Activated CD4-positive, alpha-beta memory T cell treated with anti-CD3 and anti-CD28 coated beads for 36 hours (primary cell): ENCODE results near the gene SESN3. TPM values are rescaled to one million over a fixed set of nuclear protein-coding genes. Genes with fewer than 3 reads are reported as not detected.
A peak's percentile ranks its signal among the peaks of the same experiment; 100 is the strongest.
"Not testable (repeated sequence)": the region's sequence is repeated elsewhere in the genome, so short reads cannot be mapped to it uniquely, and the experiment has no call there.

Experiments
- CTCF ChIA-PET: fragments of 350-600 bp; sonication (Branson Sonifier 250); formaldehyde crosslinking; loops from one replicate; lab custom pipeline; 2021; ENCODE audit warnings: antibody characterized with exemption, inconsistent platforms; lab: Charles Lee
- POLR2A ChIA-PET: fragments of 350-600 bp; sonication (Branson Sonifier 250); formaldehyde crosslinking; loops from one replicate; lab custom pipeline; 2021; ENCODE audit warnings: antibody characterized with exemption; lab: Charles Lee
- DNase-seq: peaks from one replicate; pipeline ENCODE4 v3.0.0-alpha.2; 2020
- H3K27ac Mint-ChIP-seq: one replicate; pipeline ENCODE4 v1.8.0; 2021; ENCODE audit warnings: mixed read lengths
- H3K27me3 Mint-ChIP-seq: one replicate; pipeline ENCODE4 v1.8.0; 2021; ENCODE audit warnings: mixed read lengths
- H3K36me3 Mint-ChIP-seq: one replicate; pipeline ENCODE4 v1.8.0; 2021; ENCODE audit warnings: mixed read lengths
- H3K4me1 Mint-ChIP-seq: one replicate; pipeline ENCODE4 v1.8.0; 2021; ENCODE audit warnings: low read depth, mixed read lengths
- H3K4me3 Mint-ChIP-seq: one replicate; pipeline ENCODE4 v1.8.0; 2021; ENCODE audit warnings: mild to moderate bottlenecking, mixed read lengths
- H3K9me3 Mint-ChIP-seq: one replicate; pipeline ENCODE4 v1.8.0; 2021; ENCODE audit warnings: mixed read lengths
- intact Hi-C: fragments of 100-400 bp; cut with micrococcal nuclease; formaldehyde crosslinking; loops from one replicate; pipeline ENCODE4 v1.15.1; 2023
- total RNA-seq, 2 experiments: library from RNA; stranded (reverse); gene quantifications; one replicate each; pipeline ENCODE4 v1.2.3, GENCODE V29; 2021

SESN3 gene
- total RNA-seq, 2 experiments from 2014 or later, result 13.9 to 15.5 TPM

- DNase-seq, result no peak
- intact Hi-C loops, result loop anchor here (5.0 kb wide), 1 partner anchor 165 kb away; the partner anchor contains the start of genes CWC15 and KDM4D
- H3K27ac Mint-ChIP-seq, result no peak overlapping the region
Measured at GRCh38 chr11:95137299-95137698, 93.7 kb downstream of the SESN3 start.

GRCh38 chr11:95136747-95137146 lies 94.3 kb downstream of the SESN3 start:
- H3K9me3 Mint-ChIP-seq, DNase-seq, H3K4me1 Mint-ChIP-seq, POLR2A ChIA-PET, H3K27ac Mint-ChIP-seq, H3K4me3 Mint-ChIP-seq, H3K27me3 Mint-ChIP-seq, H3K36me3 Mint-ChIP-seq: not testable (repeated sequence)
- CTCF ChIA-PET, result interaction anchor here (1.0 to 1.8 kb wide), 6 partner anchors 14 to 624 kb away, joined by 3 to 6 read pairs (median 4); no protein-coding TSS in a partner anchor
- intact Hi-C loops, result loop anchor here (5.0 kb wide), 1 partner anchor 164 kb away; the partner anchor contains the start of genes CWC15 and KDM4D

More at GRCh38 chr11:95137299-95137698, 93.7 kb downstream of the SESN3 start:
- CTCF ChIA-PET, result interaction anchor here (0.7 to 1.8 kb wide), 7 partner anchors 13 to 624 kb away, joined by 3 to 5 read pairs (median 4); no protein-coding TSS in a partner anchor
- POLR2A ChIA-PET, result no interaction called here
- peaks cover 2% of the 10 kb centered on the region for H3K27me3 Mint-ChIP-seq
- H3K9me3 Mint-ChIP-seq, result no peaks in the 10 kb centered on the region
- H3K4me1 Mint-ChIP-seq, result peaks cover 2% of the 10 kb centered on the region
- no peak overlapping the region for H3K4me3 Mint-ChIP-seq
- peaks cover 2% of the 10 kb centered on the region for H3K36me3 Mint-ChIP-seq

GRCh38 chr11:95135880-95136279 lies 95.1 kb downstream of the SESN3 start:
- Mint-ChIP-seq H3K36me3 (peaks cover 3% of the 10 kb centered on the region), H3K4me1 (peaks cover 2% of the 10 kb centered on the region), H3K9me3 (no peaks in the 10 kb centered on the region), H3K27ac (no peak overlapping the region), H3K4me3 (no peak overlapping the region), H3K27me3 (no peaks in the 10 kb centered on the region)
- DNase-seq, result no peak
- CTCF ChIA-PET, result interaction anchor here (1.4 kb wide), 1 partner anchor 43 kb away, joined by 6 read pairs; no protein-coding TSS in a partner anchor
- POLR2A ChIA-PET, result no interaction called here
- intact Hi-C loops, result loop anchor here (5.0 kb wide), 1 partner anchor 164 kb away; the partner anchor contains the start of genes CWC15 and KDM4D

GRCh38 chr11:95135155-95135554 lies 95.8 kb downstream of the SESN3 start:
- CTCF ChIA-PET, result no interaction called here
- DNase-seq, result no peak
- no peaks in the 10 kb centered on the region for H3K27me3 Mint-ChIP-seq
- H3K9me3 Mint-ChIP-seq, result no peaks in the 10 kb centered on the region
- intact Hi-C loops, result loop anchor here (5.0 kb wide), 1 partner anchor 163 kb away; the partner anchor contains the start of genes CWC15 and KDM4D
- H3K27ac Mint-ChIP-seq, result no peak overlapping the region
- H3K4me3 Mint-ChIP-seq, result no peak overlapping the region
- peaks cover 2% of the 10 kb centered on the region for H3K4me1 Mint-ChIP-seq
- peaks cover 3% of the 10 kb centered on the region for H3K36me3 Mint-ChIP-seq
- POLR2A ChIA-PET, result interaction anchor here (0.6 kb wide), 1 partner anchor 126 kb away, joined by 3 read pairs; no protein-coding TSS in a partner anchor

GRCh38 chr11:95134491-95134890 lies 96.5 kb downstream of the SESN3 start:
- no peak for DNase-seq
- Mint-ChIP-seq H3K4me1 (peaks cover 2% of the 10 kb centered on the region), H3K27me3 (no peaks in the 10 kb centered on the region), H3K36me3 (peaks cover 4% of the 10 kb centered on the region), H3K9me3 (no peaks in the 10 kb centered on the region), H3K4me3 (no peak overlapping the region), H3K27ac (no peak overlapping the region)
- intact Hi-C loops, result no loop called here
- CTCF ChIA-PET, result no interaction called here
- POLR2A ChIA-PET, result interaction anchor here (0.6 kb wide), 1 partner anchor 126 kb away, joined by 3 read pairs; no protein-coding TSS in a partner anchor

- CTCF ChIA-PET, result interaction anchor here (0.8 to 1.2 kb wide), 2 partner anchors 19 to 62 kb away, joined by 4 read pairs; no protein-coding TSS in a partner anchor
- POLR2A ChIA-PET, result no interaction called here
- Mint-ChIP-seq H3K27me3 (no peaks in the 10 kb centered on the region), H3K36me3 (peaks cover 10% of the 10 kb centered on the region), H3K4me1 (peaks cover 4% of the 10 kb centered on the region), H3K4me3 (no peak overlapping the region), H3K9me3 (no peaks in the 10 kb centered on the region), H3K27ac (no peak overlapping the region)
- intact Hi-C loops, result no loop called here
- no peak for DNase-seq
Measured at GRCh38 chr11:95132956-95133355, 98.0 kb downstream of the SESN3 start.

- no peak for DNase-seq
- no peaks in the 10 kb centered on the region for H3K27me3 Mint-ChIP-seq
- H3K9me3 Mint-ChIP-seq, result no peaks in the 10 kb centered on the region
- intact Hi-C loops, result no loop called here
- CTCF ChIA-PET, result no interaction called here
- H3K36me3 Mint-ChIP-seq, result peaks cover 10% of the 10 kb centered on the region
- no peak overlapping the region for H3K27ac Mint-ChIP-seq
- H3K4me3 Mint-ChIP-seq, result no peak overlapping the region
- H3K4me1 Mint-ChIP-seq, result peaks cover 4% of the 10 kb centered on the region
- POLR2A ChIA-PET, result no interaction called here
Measured at GRCh38 chr11:95128602-95129001, 102.4 kb downstream of the SESN3 start.

- Mint-ChIP-seq H3K4me3 (no peak overlapping the region), H3K36me3 (peaks cover 5% of the 10 kb centered on the region), H3K4me1 (peaks cover 8% of the 10 kb centered on the region), H3K27ac (no peak overlapping the region), H3K27me3 (no peaks in the 10 kb centered on the region), H3K9me3 (no peaks in the 10 kb centered on the region)
- ChIA-PET CTCF (no interaction called here), POLR2A (interaction anchor here (0.5 kb wide), 1 partner anchor 574 kb away, joined by 3 read pairs; no protein-coding TSS in a partner anchor)
- DNase-seq, result no peak
- intact Hi-C loops, result no loop called here
Measured at GRCh38 chr11:95123556-95123955, 107.4 kb downstream of the SESN3 start.

- H3K27ac Mint-ChIP-seq, result no peak overlapping the region
- CTCF ChIA-PET, result no interaction called here
- POLR2A ChIA-PET, result no interaction called here
- H3K4me3 Mint-ChIP-seq, result no peak overlapping the region
- intact Hi-C loops, result no loop called here
- H3K4me1 Mint-ChIP-seq, result peaks cover 8% of the 10 kb centered on the region
- H3K36me3 Mint-ChIP-seq, result peaks cover 3% of the 10 kb centered on the region
- no peaks in the 10 kb centered on the region for H3K27me3 Mint-ChIP-seq
- no peaks in the 10 kb centered on the region for H3K9me3 Mint-ChIP-seq
- DNase-seq, result no peak
Measured at GRCh38 chr11:95121698-95122097, 109.3 kb downstream of the SESN3 start.

- H3K27ac Mint-ChIP-seq, result no peak overlapping the region
- intact Hi-C loops, result no loop called here
- H3K36me3 Mint-ChIP-seq, result peaks cover 3% of the 10 kb centered on the region
- no peaks in the 10 kb centered on the region for H3K9me3 Mint-ChIP-seq
- CTCF ChIA-PET, result no interaction called here
- POLR2A ChIA-PET, result no interaction called here
- no peaks in the 10 kb centered on the region for H3K27me3 Mint-ChIP-seq
- DNase-seq, result peak; percentile 24
- H3K4me1 Mint-ChIP-seq, result peaks cover 8% of the 10 kb centered on the region
- H3K4me3 Mint-ChIP-seq, result no peak overlapping the region
Measured at GRCh38 chr11:95119361-95120060, 111.5 kb downstream of the SESN3 start.

- CTCF ChIA-PET, result no interaction called here
- peaks cover 10% of the 10 kb centered on the region for H3K36me3 Mint-ChIP-seq
- no peak overlapping the region for H3K27ac Mint-ChIP-seq
- intact Hi-C loops, result no loop called here
- no peak overlapping the region for H3K4me3 Mint-ChIP-seq
- no peaks in the 10 kb centered on the region for H3K9me3 Mint-ChIP-seq
- POLR2A ChIA-PET, result no interaction called here
- peaks cover 8% of the 10 kb centered on the region for H3K4me1 Mint-ChIP-seq
- no peak for DNase-seq
- H3K27me3 Mint-ChIP-seq, result no peaks in the 10 kb centered on the region
Measured at GRCh38 chr11:95115597-95115996, 115.4 kb downstream of the SESN3 start.
